HCT116 (cell line): ENCODE measurements around the gene SCNN1B. TPM values are rescaled to one million over a fixed set of nuclear protein-coding genes. Genes with fewer than 3 reads are reported as not detected.

Experiments
- ATAC-seq: fragments of 200-7000 bp; cut with Tn5 transposase; 2 replicates; pipeline ENCODE4 v1.9.1; 2020; ENCODE audit warnings: mild to moderate bottlenecking, moderate library complexity
- BruUV-seq: library from RNA; stranded (reverse); fragments of 400-500 nt; replicated peaks from 2 replicates; lab custom pipeline; 2021; lab: Mats Ljungman, UMichigan
- CTCF ChIA-PET: fragments of 300-600 bp; sonication (Branson Sonifier 250); formaldehyde crosslinking; loops from one replicate; lab custom pipeline; 2021; ENCODE audit warnings: antibody characterized with exemption; lab: Charles Lee
- POLR2A ChIA-PET: fragments of 300-600, 350-600 bp; sonication (Branson Sonifier 250); formaldehyde crosslinking; loops from one replicate; lab custom pipeline; 2021; ENCODE audit warnings: antibody characterized with exemption; lab: Charles Lee
- RAD21 ChIA-PET, 2 experiments: fragments of 300-600 bp; sonication (Branson Sonifier 250); formaldehyde crosslinking; loops; one replicate each; lab custom pipeline; 2023; ENCODE audit warnings: low total read pairs in 2 of 2; ENCODE audit not compliant: uncharacterized antibody in 2 of 2, unreplicated experiment in 2 of 2, low non-redundant PET in 1 of 2; lab: Charles Lee
- DNase-seq: peaks from one replicate; pipeline ENCODE4 v3.0.0-alpha.2; 2010; ENCODE audit warnings: low read depth, low spot score
- H2AFZ ChIP-seq: fragments of 200-600 bp; shearing (Covaris generic), sonication (generic); 2 replicates; pipeline ENCODE4 v1.6.1; 2017; ENCODE audit warnings: low read depth, mixed run types, mixed read lengths, antibody characterized with exemption, low read length; ENCODE audit not compliant: poor library complexity, severe bottlenecking
- H3K27ac ChIP-seq: 2 replicates; pipeline ENCODE4 v1.5.1; 2012; ENCODE audit warnings: low read depth, low read length
- H3K27me3 ChIP-seq: fragments of 200-600 bp; sonication (generic); 2 replicates; pipeline ENCODE4 v1.6.1; 2016; ENCODE audit warnings: mixed run types, low read length, mixed read lengths; ENCODE audit not compliant: insufficient read depth
- H3K36me3 ChIP-seq, 2 experiments: fragments of 200-500 bp in 1 of 2; fragments of 200-600 bp in 1 of 2; sonication (Bioruptor generic) in 1 of 2; sonication (generic) in 1 of 2; 2 replicates each; pipeline versions ENCODE4 v1.5.1 to v1.6.1; 2014 to 2016; ENCODE audit warnings: low read length in 2 of 2, inconsistent platforms in 1 of 2, mixed read lengths in 1 of 2, mixed run types in 1 of 2; ENCODE audit not compliant: insufficient read depth in 2 of 2, control insufficient read depth in 1 of 2
- H3K4me1 ChIP-seq, 2 experiments: fragments of 200-600 bp in 1 of 2; sonication (generic) in 1 of 2; 2 replicates each; pipeline versions ENCODE4 v1.5.1 to v1.6.1; 2012 to 2017; ENCODE audit warnings: low read length in 2 of 2, inconsistent platforms in 1 of 2, mild to moderate bottlenecking in 1 of 2, mixed read lengths in 1 of 2, mixed run types in 1 of 2, moderate library complexity in 1 of 2; ENCODE audit not compliant: insufficient read depth in 2 of 2, control insufficient read depth in 1 of 2
- H3K4me2 ChIP-seq: fragments of 200-600 bp; sonication (generic); 2 replicates; pipeline ENCODE4 v1.6.1; 2017; ENCODE audit warnings: mixed run types, low read length, mixed read lengths
- H3K4me3 ChIP-seq, 2 experiments: fragments of 200-600 bp in 1 of 2; sonication (generic) in 1 of 2; replicated peaks in 1 of 2; 2 replicates each; pipeline ENCODE4 v1.5.1; 2011 to 2016; ENCODE audit warnings: low read length in 2 of 2, control low read depth in 1 of 2, low read depth in 1 of 2, mild to moderate bottlenecking in 1 of 2, mixed read lengths in 1 of 2, mixed run types in 1 of 2
- H3K79me2 ChIP-seq: fragments of 200-600 bp; sonication (generic); 2 replicates; pipeline ENCODE4 v1.6.1; 2017; ENCODE audit warnings: mild to moderate bottlenecking, mixed run types, low read length, moderate library complexity, mixed read lengths; ENCODE audit not compliant: insufficient read depth
- H3K9ac ChIP-seq: fragments of 200-600 bp; sonication (generic); 2 replicates; pipeline ENCODE4 v1.6.1; 2016; ENCODE audit warnings: low read length, mixed read lengths
- H3K9me2 ChIP-seq: fragments of 200-600 bp; sonication (generic), shearing (Covaris generic); 2 replicates; pipeline ENCODE4 v1.6.1; 2017; ENCODE audit warnings: mixed run types, mild to moderate bottlenecking, moderate library complexity; ENCODE audit not compliant: insufficient read depth
- H3K9me3 ChIP-seq, 2 experiments: fragments of 200-500 bp in 1 of 2; fragments of 200-600 bp in 1 of 2; sonication (Bioruptor generic) in 1 of 2; sonication (generic) in 1 of 2; 2 replicates each; pipeline ENCODE4 v1.6.1; 2014 to 2017; ENCODE audit warnings: low read length in 2 of 2, mixed read lengths in 2 of 2, inconsistent platforms in 1 of 2, low read depth in 1 of 2, mild to moderate bottlenecking in 1 of 2, mixed run types in 1 of 2, moderate library complexity in 1 of 2; ENCODE audit not compliant: control insufficient read depth in 1 of 2, insufficient read depth in 1 of 2
- H4K20me1 ChIP-seq: fragments of 200-600 bp; sonication (generic), shearing (Covaris generic); 2 replicates; pipeline ENCODE4 v1.6.1; 2017; ENCODE audit warnings: mixed run types, mild to moderate bottlenecking, moderate library complexity; ENCODE audit not compliant: insufficient read depth
- ATF3 ChIP-seq: IDR thresholded peaks from 2 replicates; pipeline ENCODE4 v1.6.1; 2012
- CBX3 ChIP-seq: IDR thresholded peaks from 2 replicates; pipeline ENCODE4 v1.6.1; 2012; ENCODE audit warnings: low read depth
- CEBPB ChIP-seq: IDR thresholded peaks from 2 replicates; pipeline ENCODE4 v1.6.1; 2012; ENCODE audit warnings: low read depth
- EGR1 ChIP-seq: IDR thresholded peaks from 2 replicates; pipeline ENCODE4 v1.6.1; 2012; ENCODE audit warnings: low read depth
- EZH2 ChIP-seq: fragments of 200-600 bp; sonication (generic); IDR thresholded peaks from 2 replicates; pipeline ENCODE4 v1.6.1; 2017; ENCODE audit warnings: antibody characterized with exemption, mixed run types
- EZH2phosphoT487 ChIP-seq: fragments of 200-600 bp; IDR thresholded peaks from 2 replicates; pipeline ENCODE4 v1.6.1; 2018; ENCODE audit warnings: antibody characterized with exemption, borderline replicate concordance
- JUND ChIP-seq: IDR thresholded peaks from 2 replicates; pipeline ENCODE4 v1.6.1; 2012
- POLR2A ChIP-seq: IDR thresholded peaks from 2 replicates; pipeline ENCODE4 v1.7.0; 2011; ENCODE audit warnings: borderline replicate concordance; ENCODE audit not compliant: insufficient read depth, insufficient read length; ENCODE audit errors: extremely low read depth
- POLR2AphosphoS5 ChIP-seq: IDR thresholded peaks from 2 replicates; pipeline ENCODE4 v1.6.1; 2011; ENCODE audit warnings: mild to moderate bottlenecking, low read depth, low read length, moderate library complexity
- RAD21 ChIP-seq: IDR thresholded peaks from 2 replicates; pipeline ENCODE4 v1.6.1; 2012; ENCODE audit warnings: low read depth, mild to moderate bottlenecking
- SIN3A ChIP-seq: IDR thresholded peaks from 2 replicates; pipeline ENCODE4 v1.6.1; 2012; ENCODE audit warnings: low read depth
- ZBTB33 ChIP-seq: IDR thresholded peaks from 2 replicates; pipeline ENCODE4 v1.6.1; 2011; ENCODE audit warnings: mild to moderate bottlenecking, low read length, moderate library complexity; ENCODE audit not compliant: insufficient replicate concordance; ENCODE audit errors: extremely low read depth
- ZFX ChIP-seq: fragments of 450-650 bp; IDR thresholded peaks from 2 replicates; pipeline ENCODE4 v1.6.1; 2017
- ZNF274 ChIP-seq: fragments of 200-500 bp; sonication (Bioruptor generic); IDR thresholded peaks from 2 replicates; pipeline ENCODE4 v1.6.1; 2014; ENCODE audit warnings: mild to moderate bottlenecking, low read depth, low read length, inconsistent platforms
- intact Hi-C: fragments of 100-400 bp; cut with micrococcal nuclease; formaldehyde crosslinking; loops from 2 replicates; pipeline ENCODE4 v1.10.0; 2022
- total RNA-seq: library from RNA; stranded (reverse); gene quantifications from one replicate; pipeline ENCODE4 v1.2.1, GENCODE V29; 2021; ENCODE audit not compliant: unreplicated experiment

Gene SCNN1B
- total RNA-seq, 1 experiment from 2014 or later, result 0.37 TPM

- Histone ChIP-seq H3K9ac (no peak overlapping the region), H3K79me2 (no peaks in the 10 kb centered on the region), H3K27me3 (peaks cover 19% of the 10 kb centered on the region), H3K4me3 (no peak overlapping the region), H3K9me2 (no peaks in the 10 kb centered on the region), H2AFZ (no peak overlapping the region), H3K4me2 (no peak overlapping the region), H3K9me3 (no peaks in the 10 kb centered on the region), H4K20me1 (no peaks in the 10 kb centered on the region), H3K36me3 (no peaks in the 10 kb centered on the region), H3K27ac (no peak overlapping the region), H3K4me1 (no peaks in the 10 kb centered on the region)
- DNase-seq (no peak), ATAC-seq (no peak)
- POLR2A ChIA-PET, result no interaction called here
- RAD21 ChIA-PET, result no interaction called here
- BruUV-seq, result no TSS peak
- TF ChIP-seq EZH2 (no peak), ZFX (no peak), RAD21 (no peak), POLR2A (no peak), CBX3 (no peak), EGR1 (no peak), ZBTB33 (no peak), EZH2phosphoT487 (no peak), ZNF274 (no peak), CEBPB (no peak), SIN3A (no peak), JUND (no peak), POLR2AphosphoS5 (no peak), ATF3 (no peak)
- CTCF ChIA-PET, result no interaction called here
- intact Hi-C loops, result no loop called here
These were observed 19.5 kb upstream of the SCNN1B start for GRCh38 chr16:23282568-23282967.
